GM21390 (cell line): ENCODE data around the gene PTCH1.

ENCODE experiments used
- ATAC-seq: cut with Tn5 transposase; IDR thresholded peaks from one replicate; pipeline ENCODE4 v1.9.1; 2021; ENCODE audit not compliant: unreplicated experiment

The PTCH1 gene

GRCh38 chr9:95516734-95517558 is at the start of gene PTCH1:
PTCH1 (minus strand) TSS chr9:95516971.
- no peak for ATAC-seq

DNA sequence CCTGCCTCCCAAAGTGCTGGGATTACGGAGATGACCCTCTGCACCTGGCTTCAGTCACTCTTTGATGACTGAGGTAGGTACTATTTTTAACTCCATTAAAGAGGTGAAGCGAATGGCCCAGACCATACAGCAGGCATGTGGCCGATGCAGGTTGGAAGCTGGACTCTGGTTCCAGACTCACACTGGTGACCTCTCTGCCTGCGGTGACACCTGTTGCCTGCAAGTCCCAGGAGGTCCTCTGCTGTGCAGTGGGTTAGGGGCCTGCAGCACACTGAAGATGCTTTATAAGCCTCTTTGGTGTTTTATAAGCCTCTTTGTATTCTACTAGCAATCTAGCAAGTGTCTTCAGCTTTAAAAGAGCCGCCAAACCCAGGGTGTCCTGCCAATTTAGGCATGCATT is 49.2 kb upstream of the PTCH1 start:
- no peak for ATAC-seq

GRCh38 chr9:95561913-95562312 is 45.1 kb upstream of the PTCH1 start:
- ATAC-seq: no peak

DNA sequence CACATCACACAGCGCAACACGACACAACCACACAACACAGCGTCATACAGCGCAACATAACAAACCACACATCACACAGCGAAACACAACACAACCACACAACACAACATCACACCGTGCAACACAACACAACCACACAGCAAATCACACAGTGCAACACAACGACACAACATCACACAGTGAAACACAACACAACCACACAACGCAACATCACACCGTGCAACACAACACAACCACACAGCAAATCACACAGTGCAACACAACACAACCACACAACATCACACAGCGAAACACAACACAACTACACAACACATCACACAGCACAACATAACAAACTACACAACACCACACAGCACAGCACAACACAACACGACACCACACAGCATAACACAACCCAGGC is 40.4 kb upstream of the PTCH1 start:
- ATAC-seq: no peak

GRCh38 chr9:95556521-95556920 is 39.8 kb upstream of the PTCH1 start:
- ATAC-seq: no peak

DNA sequence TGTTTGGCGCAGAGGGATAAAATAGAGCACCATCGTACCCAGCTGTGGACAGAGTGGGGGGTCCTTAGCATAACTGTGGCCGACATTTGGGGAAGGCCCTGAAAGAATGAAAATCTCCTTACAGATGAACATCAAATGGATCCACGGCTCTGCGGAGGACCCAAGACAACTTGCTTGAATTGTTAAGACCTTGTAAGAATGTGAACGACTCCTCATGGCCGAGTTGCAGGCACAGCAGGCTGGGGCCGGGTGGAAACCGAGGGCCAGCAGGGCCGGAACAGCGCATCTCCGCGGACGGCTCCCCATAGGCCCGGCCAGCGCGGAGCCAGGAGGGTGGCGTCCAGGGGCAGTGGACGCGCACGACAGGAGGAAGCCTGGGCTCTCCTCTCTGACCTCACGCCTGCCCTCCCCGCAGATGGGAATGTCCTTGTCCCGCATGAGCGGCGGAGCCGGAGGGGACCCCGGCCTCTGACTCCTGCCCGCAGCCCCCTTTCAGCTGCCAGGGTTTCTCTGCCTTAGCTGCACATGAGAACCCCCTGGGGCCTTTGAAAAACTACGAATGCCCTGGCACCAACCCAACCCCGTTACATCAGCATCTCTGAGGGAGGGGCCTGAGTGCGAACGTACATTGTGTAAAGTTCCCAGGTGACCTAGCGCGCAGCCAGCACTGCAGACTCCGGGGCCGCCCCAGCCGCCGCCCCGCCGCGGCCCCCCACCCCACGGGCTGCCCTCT is 36.2 kb upstream of the PTCH1 start:
- no peak for ATAC-seq

GRCh38 chr9:95552255-95552654 is 35.5 kb upstream of the PTCH1 start:
- no peak for ATAC-seq

- ATAC-seq: no peak
Measured at GRCh38 chr9:95551406-95551805, 34.6 kb upstream of the PTCH1 start.

DNA sequence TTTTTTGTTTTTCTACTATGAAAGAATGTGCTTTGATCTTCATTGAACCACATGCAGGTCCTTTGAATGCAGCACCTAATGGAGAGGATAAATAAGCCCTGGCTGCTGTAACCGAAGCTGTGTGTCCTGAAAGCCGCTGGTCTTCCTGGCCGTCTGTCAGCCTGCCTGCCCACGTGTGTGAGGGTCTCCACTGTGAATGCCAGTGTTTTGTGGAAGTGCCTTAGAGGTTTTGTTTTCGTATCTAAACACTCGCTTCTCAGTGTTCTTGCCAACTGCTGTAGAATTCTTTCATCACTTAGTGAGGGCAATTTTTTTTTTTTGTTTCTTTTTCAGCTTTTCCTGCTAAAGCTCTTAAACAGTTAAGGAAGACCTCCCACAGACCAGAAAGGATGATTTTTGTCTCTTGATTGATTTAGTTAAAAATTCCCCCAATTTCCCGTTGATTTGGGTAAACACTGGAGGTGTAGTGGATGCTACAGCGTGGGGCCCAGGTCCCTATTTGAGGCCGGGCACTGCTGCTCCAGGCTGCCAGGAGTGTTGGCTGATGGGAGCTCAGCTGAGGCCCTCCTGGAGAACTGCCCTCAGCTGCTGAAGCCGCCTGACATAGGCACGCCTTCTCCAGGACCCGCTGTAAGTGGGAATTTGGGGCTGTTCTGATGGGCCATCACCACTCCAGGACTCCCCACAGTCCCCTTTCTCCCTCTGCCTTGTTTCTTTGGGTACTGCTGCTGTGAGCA is 29.2 kb upstream of the PTCH1 start:
- no peak for ATAC-seq

DNA sequence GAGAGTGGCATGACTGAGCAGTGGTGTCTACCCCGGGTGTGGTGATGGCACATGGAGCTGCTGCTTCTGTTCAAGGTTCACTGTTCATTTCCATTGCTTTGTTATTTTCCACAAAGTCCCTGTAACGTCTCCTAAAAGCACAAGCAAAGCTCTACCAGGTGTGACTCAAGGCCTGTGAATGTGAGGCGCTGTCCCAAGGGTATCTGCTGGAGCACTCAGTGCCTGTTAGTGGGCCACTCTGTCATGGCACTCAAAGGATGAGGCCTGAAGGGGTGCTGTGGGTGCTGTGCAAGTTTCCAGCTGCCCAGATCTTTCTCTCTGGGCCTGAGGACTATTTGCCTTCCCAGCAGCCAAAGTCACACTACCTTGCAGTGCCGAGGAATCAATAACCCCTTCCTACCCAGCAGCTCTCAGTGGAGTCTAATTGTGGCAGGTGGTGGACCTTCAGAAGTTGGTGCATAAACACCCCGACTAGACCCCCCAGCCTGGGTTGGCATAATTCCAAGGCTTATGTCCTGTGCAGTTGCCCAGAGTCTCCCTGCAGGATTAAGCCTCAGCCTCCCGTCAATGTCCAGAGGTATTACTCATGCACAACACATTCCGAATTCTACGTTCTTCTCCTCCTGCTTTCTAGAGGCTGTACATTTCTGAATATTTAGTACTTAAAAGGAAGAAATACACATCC is 17.4 kb upstream of the PTCH1 start:
- ATAC-seq: no peak

GRCh38 chr9:95529910-95530309 is 13.1 kb upstream of the PTCH1 start:
- ATAC-seq: no peak

DNA sequence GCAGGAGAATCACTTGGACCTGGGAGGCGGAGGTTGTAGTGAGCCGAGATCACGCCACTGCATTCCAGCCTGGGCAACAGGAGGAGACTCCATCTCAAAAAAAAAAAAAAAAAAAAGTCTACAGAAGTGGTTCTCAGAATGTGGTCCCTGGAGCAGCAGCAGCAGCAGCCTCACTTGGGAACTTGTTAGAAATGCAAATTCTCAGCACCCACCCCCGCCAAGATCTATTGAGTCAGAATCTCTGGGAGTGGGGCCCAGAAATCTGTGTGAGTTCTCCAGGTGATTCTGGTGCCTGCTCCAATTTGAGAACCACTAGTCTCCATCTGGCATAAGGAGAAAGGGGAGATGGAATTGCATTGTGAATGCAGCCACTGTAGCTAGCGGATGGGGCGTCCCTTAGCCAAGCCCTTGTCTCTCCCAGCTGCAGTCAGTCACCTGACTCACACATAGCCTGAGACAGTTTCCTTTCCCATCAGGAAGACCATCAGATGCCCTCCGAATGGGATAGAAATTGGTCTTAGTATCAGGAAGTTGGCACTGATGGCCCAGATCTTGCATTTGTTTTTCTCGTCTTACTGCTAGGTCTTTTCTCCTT is 12.2 kb upstream of the PTCH1 start:
- no peak for ATAC-seq

DNA sequence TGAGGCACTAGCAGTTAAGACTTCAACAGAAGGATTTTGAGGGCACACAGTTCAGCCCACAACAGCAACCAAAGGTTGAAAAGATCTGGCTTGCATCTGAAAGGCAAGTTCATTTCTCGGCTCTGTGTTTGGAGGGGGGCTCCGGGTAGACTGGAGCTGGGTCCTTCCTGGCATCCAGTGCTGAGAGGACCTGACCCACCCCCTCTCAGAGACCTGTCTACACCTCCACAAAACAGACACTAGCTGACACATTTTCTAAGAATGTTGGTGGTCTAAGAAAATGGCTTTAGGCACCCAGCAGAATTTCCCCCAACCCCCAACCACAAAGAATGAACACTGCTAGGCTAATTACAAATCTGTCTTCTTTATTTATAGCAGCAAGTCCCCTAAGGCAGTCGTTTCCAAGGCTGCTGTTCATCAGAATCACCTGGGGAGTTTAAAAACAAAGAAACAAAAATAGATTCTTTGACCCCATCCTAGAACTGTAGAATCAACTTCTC is 6.2 kb upstream of the PTCH1 start:
- ATAC-seq: no peak

GRCh38 chr9:95521699-95522098 is 4.9 kb upstream of the PTCH1 start:
- no peak for ATAC-seq

DNA sequence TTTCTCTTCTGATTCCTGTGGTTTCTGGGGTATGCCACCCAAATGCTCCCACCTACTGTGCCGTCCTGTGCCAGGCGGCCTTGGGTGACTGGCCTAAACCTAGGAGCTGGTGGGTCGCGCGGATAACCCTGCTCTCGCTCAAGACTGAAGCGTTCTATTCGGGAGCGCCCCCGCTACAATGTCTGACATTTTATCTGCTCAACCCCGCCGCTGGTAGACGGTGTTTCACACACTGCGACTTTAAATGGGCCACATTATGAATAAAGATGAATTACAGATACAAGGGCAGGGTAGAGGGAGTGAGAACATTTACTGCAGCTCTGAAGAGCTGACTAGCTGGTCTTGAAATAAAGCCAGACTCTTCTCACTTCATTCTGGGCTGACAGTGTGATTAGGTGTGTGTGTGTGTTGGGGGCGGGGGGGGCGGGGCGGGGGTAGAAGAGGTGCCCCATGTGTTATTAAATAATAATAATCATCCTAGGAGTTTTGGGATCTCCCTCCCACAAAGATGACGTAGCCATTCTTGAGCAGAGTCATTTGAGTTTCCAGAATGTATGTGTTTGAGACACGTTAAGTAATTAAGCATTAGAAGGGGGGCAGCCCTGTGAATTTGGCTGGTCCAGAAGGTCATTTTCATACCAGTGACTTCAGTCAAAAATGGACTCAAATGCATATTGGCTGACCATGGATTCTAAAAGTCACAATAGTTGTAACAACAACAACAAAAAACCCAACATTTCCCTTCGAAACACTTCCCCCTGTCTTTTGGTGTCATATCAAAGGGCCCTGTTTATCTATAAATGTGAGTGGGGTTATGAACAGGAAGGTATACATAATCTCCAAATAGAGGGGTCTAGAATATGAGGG is 1.0 kb upstream of the PTCH1 start:
- ATAC-seq: no peak

DNA sequence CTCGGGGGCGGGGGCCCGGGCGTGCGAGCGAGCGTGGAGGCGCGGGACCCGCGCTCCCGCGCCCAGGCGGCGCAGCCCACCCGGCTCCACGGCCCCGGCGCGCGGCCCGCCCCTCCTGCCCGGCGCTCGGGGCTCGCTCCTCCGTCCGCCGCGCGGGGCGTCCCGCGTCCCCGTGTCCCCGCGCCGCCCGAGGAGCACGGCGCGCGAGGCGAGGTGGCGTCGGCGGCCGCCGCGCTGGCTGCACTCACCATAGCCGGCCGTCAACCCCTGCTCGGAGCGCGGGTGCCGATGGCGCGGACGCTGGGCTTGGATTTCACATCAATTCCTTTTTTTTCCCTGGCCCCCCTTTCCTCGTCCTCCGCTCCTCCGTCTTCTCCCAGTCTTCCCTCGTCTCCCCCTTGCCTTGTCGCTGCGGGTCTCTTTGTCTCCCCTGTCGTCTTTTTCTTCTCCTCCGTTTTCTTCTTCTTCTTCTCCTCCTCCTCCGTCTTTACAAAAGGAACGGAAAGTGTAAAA is 494 bp downstream of the PTCH1 start:
- ATAC-seq: no peak

DNA sequence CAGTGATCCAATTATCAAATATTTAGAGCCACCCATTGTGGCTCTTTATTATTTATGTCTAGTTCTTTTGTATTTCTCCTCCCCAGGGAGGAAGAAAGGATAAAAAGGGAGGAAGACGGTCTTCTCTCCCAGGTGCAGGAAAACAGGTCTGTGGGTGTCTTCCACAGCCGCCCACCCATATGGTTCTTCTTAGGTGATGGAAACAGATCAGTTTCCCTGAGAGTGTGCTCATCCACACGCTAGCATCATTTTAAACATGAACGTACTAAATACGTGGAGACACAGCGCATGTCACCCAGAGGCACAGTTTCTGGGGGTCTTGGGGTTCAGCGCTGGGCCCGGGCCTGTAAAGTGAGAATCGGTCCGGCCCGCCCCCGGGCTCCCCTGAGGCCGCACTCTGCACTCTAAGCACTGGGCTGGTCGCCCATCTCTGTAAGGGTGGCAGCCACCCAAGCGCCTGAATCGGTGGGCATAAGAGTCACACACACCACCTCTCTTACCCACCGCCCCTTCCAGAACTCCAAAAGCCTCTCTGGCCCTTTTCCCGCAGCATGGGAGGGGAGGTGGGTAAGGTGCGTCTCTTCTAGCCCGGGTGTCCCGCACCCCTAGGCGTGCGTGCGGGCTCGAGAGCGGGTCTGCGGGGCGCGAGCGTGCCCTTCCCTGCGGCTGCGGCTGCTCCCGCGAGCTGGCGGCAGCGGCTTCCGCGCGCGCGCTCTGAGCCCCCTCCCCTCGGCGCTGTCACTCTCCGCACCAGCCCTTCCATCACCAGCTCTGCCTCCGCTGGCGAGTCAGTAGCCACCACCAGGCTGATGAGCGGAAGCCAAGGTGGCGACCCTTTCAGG is 1.3 kb downstream of the PTCH1 start:
- ATAC-seq: no peak

DNA sequence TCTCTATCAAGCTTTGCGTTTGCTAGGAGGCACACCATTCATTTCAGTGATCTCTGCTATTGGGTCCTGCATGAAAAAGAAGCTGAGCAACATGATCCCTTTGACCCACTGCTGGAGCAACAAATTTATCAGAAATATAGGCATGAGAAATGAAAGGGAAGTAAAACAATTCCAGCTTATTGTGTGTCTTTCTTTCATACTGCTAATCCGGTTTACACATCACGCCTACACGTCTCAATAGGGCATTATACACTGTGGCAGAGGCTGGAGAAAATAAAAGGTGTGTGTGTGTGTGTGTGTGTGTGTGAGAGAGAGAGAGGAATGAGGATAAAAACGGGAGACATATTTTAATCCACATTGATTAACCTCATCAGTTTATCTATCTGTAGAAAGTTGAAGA is 2.4 kb downstream of the PTCH1 start:
- ATAC-seq: no peak

DNA sequence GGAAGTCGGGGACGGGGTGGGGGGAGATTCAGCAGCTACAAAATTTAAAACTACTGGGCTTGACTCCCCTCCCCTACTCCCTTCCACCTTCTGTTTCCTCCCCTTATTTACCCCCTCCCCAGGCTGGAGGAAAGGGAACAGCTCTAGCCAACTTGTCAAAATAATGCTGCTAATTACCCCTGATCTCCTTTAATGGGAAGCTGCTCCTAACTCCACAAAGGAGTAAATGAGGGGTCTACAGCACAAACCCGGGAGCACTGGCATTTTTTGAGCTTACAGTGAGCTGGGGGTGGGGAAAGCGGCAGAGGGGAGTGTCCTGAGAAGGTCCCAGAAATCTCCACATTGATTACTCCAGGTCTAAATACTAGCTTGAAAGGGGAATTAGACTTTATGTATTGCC is 3.1 kb downstream of the PTCH1 start:
- ATAC-seq: no peak
